GM18526 (cell line): ENCODE results near the gene DHX15.

ENCODE experiments used
- POLR2A ChIP-seq: IDR thresholded peaks from 3 replicates; pipeline ENCODE4 v1.6.1; 2011; ENCODE audit not compliant: insufficient read length; ENCODE audit errors: extremely low read depth

DHX15 gene

DNA sequence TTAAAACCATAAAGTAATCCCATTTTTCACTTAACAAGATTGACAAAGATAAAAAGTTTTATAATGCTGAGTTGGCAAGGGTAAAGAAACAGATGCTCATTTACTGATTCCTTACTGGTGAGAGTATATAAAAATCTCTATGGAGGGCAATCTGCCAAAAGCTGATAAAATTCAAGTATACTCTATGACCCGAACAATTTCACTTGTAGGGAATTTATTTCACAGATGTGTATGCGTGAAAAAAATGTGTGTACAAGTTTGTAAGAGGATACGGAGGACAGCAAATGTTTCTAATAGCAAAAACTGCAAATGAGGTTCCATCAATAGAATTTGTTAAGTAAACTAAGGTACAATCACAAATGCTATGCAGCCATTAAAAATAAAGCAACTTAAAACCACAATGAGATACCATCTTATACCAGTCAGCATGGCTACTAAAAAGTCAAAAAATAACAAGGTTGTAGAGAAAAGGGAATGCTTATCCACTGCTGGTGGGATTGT, 23.4 kb downstream of the DHX15 start:
- no peak for TF ChIP-seq POLR2A

DNA sequence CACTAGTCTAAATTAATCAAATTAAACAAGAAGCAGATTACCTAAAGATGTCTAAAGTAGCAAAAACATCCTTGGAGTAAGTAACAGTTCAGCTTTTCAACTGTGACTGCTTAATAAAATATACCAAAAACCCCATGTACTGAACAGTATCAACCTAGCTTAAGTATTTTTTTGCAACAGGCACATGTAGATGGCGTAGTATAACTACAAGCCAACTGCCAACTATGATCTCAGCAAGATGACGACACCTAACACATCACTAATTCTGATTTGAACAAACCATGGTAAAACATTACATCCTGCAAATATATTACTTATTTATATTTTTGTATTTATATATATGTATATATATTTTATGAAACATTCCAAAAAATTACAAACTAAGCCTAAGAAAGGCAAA, 24.5 kb downstream of the DHX15 start:
- no peak for TF ChIP-seq POLR2A

DNA sequence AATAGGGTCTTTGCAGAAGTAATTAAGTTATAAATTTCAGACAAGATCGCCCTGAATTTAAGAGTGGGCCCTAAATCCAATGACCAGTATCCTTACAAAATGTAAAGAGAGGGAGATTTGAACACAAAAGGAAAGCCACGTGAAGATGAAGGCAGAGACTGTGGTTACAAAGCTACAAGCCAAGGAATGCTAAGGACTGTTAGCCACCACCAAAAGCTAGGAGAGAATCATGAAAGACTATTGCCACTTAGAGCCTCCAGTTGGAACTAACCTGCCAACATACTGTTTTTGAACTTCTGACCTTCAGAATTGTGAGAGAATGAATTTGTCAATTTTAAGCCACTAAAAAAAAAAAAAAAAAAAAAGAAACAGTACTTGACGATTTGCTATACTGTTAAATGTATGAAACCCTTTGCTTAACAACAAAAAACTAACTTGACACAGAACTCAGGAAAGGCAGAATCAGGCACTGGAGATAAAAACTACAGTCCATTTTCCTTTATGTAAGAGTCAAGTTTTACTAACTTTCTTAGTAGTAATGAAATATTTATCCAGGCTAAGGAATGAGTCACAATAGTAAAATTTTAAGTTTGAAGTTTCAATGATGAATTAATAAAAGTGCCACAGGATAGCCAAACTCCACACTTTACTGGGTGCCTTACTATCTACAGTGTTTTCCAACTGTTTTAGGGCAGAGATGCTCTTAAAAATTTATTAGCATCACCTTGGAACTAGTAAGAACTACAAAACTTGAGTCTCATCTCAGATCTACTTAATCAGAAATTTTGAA, 25.1 kb downstream of the DHX15 start:
- no peak for TF ChIP-seq POLR2A

DNA sequence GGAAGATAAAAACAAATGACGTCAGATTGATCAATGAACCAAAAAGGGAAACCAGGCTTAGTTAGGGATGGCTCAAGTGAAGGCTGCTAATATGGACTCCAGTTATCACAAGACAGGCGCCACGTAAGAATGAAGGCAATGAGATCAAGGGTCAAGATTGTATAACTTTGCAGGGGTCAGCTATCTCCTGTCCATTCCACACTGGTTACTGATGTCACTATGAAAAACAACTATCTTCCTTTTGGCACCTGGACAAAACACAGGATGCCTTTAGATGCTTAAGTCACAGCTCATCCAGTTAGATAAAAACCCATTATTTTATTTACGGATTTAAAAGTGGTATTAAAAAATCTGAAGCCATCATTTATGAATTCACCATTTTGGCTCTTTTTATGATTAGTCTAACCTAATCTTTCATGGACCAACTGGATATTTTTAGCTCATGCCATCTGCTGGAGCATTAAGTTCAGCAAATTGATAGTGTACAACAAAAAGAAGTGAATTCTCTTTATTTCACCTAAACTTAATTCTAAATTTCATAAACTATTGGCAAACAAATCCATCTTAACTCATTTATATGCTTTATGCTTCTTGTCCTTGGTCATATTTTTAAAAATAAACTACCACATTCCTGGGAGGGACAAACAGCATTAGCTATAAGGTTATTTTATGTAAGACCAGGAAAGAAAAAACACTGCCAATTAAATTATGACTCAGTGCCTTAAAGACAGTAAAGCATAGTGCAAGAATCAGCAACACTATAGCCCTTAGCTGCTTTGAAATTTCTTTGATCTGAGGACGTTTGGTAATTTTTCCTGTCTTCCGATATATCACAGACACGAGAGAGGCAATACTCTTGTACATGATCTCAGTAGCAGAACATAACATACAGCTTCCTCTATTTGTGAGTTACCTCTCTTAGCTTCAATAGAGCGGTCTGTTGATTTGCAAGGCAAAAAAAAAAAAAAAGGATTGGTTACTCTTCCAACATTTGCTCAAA, 27.0 kb downstream of the DHX15 start:
- TF ChIP-seq POLR2A, result no peak

DNA sequence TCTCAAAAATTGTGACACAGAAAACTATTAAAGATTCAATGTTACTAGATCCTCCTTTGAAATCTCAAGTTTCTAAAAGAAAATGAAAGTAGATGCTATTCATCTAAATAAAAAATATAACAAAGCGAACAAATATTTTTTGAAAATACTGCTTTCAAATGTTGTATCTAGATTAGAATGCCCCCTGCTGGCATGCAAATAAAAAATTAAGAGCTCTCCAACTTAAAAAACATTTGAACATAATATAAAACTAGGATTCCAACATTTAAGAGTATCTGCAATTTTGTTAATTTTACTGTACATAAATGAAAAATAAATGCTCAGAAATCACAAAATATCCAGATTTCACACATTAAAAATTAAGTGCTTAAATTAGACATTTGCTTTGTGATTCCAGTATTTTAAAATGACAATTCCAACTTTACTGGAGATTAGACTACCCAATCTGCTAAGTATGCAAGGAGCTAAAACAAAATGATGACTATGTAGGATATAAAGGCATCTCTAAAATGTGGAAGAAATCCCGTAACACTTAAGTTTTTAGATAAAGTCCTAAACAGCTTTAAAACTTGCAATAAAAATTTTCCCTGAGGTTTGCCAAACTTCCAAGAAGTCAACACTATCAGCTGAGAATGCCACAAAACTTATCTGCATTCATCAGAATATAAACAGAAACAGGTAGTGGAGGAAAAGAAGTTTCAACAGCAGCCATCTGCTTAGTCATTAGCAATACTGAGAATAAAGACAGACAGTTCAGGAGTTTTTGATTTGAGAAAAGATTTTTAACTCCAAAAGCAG, 32.7 kb downstream of the DHX15 start:
- no peak for TF ChIP-seq POLR2A

DNA sequence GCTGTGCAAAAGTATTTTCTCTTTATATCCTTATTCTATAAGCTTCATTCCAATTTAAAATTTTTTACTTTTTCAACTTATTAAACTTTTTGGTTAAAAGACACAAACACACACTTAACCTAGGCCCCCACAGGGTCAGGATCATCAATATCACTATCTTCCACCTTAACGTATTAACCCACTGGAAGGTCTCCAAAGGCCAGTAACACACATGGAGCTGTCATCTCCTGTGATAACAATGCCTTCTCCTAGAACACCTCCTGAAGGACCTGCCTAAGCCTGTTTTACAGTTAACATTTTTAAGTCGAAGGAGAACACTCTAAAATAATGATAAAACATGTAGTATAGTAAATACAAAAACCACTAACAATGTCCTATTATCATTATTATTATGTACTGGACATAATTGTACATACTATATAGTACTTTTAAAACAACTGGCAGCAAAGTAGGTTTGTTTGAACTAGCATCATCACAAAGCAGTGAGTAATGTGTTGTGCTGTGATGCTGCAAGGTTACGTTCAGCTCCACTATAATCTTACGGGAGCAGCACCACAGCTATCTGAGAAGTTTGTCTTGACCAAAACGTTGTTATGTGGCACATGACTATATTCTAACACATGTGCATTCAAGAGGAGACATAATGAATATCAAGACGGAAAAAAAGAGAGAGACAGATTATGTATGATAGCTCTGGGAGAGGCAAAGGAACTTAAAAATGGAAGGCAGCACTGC, 33.7 kb downstream of the DHX15 start:
- TF ChIP-seq POLR2A, result no peak

DNA sequence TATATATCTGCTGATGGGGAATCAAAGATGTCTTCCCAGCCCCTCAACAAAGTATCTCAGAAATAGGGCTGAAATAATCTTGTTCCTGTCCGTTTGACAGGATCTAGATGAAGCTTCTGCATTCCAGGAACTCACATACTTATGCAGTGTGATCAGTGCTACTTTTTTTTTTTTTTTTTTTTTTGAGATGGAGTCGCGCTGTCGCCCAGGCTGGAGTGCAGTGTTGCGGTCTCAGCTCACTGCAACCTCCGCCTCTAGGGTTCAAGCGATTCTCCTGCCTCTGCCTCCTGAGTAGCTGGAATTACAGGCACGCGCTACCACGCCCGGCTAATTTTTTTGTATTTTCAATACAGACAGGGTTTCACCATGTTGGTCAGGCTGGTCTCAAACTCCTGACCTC, 36.4 kb downstream of the DHX15 start:
- no peak for TF ChIP-seq POLR2A

DNA sequence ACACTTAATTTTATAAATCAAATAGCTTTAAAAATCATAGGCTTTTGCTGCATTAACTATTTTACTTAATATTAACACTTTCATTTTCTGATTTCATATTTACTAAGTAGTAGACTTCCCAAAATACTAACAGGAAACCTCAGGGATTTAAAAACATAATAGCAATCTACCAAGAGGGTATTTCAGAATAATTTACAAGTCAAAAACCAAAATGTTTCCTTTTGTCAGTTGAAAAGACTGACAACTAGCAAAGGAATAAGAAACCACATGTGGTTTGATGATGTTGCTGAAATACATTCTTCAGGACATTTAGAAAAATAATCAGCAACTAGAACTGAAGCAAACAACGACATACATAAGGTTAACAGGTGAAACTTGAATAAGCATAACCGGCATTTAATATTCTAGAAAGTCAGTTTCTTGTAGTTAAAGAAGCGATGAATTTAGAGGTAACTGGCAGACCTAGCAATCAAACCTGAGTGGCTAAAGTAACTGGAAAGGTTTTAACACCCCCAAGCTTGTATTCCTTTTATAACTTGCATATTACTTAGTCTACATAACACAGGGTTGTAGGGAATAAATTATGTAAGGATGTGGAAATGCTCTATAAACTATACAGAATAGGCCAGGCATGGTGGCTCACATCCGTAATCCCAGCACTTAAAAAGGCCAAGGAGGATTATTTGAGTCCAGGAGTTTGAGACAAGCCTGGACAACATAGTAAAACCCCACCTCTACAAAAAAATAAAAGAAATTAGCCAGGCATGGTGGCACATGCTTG, 40.0 kb downstream of the DHX15 start:
- TF ChIP-seq POLR2A, result no peak

DNA sequence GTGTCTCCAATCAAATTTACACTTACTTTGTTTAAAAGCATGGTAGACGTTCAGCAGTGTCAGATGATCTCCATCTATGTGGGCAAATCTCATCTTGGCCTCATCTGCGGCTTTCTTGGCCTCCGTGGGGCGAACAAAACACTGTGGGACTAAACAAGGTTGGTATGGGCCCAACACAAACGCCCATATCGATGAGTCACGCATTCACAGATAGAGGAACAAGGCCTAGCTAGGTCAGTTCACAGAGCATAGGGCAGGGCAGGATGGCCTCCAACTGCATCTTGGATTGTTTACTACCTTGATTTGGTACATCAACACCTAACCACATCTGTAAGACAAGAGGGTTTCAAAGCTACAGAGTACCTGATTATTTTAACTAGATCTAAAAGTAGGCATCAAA, 47.3 kb downstream of the DHX15 start:
- TF ChIP-seq POLR2A, result no peak

DNA sequence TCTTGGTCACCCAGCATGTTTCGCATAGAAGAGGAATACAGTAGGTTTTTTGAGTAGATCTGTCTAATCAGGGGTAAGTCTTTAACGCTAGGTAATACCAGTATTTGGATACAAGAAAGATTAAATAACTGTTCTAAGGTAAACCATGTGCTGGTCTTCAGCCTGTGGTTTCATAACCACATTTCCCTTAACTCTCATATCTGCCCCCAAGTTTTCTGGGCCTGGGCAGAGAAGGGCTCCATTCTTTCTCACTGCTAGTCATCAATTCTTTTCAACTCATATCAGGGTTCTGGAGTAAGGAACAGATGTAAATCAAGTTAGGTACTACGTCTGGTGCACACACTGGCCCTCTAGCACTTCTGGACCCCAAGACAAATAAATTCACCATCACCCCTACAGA, 49.0 kb downstream of the DHX15 start:
- no peak for TF ChIP-seq POLR2A

DNA sequence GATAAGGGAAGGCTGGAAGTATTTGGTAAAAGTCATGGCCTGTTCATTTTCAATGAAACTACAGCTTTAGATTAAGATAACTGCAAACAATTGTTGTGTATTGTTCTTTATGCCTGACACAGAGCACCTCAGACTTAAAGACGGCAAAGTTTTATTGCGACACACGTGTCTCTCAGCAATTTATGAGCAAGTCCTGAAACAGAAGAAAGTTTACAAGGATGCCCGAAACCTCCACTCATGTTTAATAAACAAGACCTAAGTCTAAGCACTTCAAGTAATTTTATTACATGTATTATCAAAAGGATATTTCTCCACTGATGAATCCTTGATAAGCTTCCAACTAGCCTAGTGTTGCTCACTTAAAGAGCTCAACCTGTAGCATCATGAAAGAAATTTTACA, 51.0 kb downstream of the DHX15 start:
- no peak for TF ChIP-seq POLR2A

DNA sequence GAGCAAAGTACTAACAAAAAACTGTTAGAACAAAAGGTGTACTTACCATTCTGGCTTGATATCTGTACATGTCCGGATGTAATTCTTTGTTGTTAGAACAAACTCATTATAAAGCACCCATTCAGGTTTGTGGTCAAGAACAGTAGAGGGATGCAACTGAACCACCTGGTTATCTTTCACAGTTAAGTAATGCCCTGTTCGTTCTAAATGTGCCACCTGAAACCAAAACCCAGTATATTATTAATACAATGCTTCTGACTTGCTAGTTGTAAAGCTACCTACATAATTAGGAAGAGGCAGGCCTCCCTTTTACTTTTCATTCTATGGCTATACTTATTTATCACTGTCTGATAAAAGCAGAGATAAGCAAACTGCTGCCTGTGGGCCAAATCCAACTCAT, 54.8 kb downstream of the DHX15 start:
- TF ChIP-seq POLR2A, result no peak

DNA sequence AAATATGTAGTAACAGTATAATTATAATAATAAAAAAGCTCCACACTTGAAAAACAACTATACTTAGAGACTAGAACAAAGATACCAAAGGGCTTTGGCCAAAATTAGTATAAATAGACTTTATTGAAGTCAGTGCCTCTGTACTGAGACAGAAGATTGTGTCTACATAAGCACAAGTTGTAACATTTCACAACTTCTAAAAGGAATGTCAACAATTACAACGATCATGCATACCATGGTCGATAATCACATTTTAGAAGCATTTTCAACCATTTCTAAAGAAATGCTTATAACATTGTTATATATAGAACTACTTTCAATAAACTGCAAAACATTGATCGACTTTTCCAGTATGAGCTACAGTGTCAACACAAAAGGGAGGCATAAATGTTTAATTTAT, 57.0 kb downstream of the DHX15 start:
- no peak for TF ChIP-seq POLR2A

DNA sequence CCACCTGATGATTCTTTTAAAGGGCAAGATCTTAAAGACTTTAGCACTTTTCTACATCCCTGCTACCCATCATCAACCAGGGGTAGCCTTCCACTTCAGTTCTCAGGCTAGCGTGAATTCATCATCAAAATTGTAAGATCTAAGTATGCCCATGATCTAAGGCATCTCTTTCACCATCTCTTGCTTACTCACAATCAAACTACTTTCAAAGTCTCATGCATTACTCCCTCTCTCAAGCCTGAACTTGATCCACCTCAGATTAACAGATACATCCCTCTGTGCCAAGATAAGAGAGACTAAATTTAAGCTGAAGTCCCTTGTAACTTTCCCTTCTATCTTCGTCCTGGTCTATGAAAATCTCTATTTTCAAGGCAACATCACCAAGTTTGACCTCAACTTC, 62.8 kb downstream of the DHX15 start:
- no peak for TF ChIP-seq POLR2A
